GM19468 (cell line): Measurements from ENCODE around the gene APP.

Source experiments
- ATAC-seq: cut with Tn5 transposase; IDR thresholded peaks from one replicate; pipeline ENCODE4 v1.9.1; 2021; ENCODE audit warnings: mild to moderate bottlenecking, moderate library complexity, moderate number of reproducible peaks; ENCODE audit not compliant: unreplicated experiment; ENCODE audit errors: extremely low read depth

Gene APP

DNA sequence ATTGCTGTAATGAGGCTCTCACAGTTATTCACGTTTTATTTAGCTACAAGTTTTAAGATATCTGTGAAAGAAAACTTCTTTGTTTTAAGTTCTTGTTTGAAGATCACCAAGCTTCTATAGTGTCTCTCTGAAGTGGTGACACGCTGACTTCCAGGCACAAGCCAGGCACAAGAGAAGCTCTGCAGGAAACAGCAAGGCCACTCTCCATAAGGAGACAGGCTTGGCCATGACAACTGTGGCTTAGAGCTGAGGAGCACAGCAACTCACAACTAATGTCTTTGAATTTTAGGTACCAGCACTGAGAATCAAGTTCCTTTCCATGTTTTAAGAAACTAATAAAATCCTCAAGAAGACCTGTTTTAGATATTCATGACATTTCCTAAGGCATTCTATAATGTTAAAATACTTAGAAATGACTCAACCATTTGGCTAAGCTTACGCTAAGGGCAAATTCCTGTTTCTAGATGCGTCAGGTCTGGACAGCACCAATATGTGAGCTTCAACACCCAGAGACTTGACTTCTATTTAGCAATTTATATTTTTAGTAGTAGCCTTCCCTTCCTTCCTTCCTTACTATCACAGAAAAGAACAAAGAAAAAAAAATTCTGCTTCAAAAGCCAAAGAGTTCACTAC, 40.2 kb downstream of the APP start:
- no peak for ATAC-seq

- no peak for ATAC-seq
These were observed 42.7 kb downstream of the APP start for GRCh38 chr21:26127918-26128317.

GRCh38 chr21:26127073-26127814, 43.3 kb downstream of the APP start:
- no peak for ATAC-seq

- no peak for ATAC-seq
These were observed 44.4 kb downstream of the APP start for GRCh38 chr21:26126168-26126553.

DNA sequence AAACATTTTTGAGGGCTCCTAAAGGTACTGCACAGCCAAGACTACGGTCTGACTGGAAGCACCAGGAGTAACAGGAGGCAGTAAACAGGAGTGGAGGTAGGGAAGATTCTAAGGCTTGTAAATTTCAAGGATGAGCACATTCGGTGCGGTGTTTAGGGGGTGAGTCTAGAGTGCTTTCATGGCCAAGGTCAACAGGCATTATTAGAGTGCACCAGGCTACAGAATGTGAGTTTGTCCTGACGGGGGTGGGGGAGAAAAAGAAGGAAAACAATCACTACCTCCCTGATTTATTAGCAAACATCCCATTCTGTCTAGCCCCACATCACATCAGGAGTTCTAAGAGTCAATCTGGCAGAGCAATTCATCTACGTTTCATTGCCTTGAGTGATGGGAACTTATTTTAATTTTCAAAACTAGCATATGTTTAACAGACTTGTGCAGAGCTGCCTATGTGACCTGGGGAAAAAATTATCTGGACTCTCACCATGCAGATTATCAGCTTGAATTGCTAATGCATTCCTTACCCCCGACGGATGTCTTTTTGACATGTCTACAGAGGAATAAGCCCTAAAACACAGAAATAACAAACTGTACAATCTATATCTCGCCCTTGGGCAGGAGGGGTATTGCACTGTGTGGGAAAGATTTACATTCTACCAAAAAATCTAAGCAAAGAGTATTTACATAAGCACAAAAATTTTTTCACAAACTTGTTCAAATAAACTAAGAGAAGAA, 45.0 kb downstream of the APP start:
- ATAC-seq: no peak

DNA sequence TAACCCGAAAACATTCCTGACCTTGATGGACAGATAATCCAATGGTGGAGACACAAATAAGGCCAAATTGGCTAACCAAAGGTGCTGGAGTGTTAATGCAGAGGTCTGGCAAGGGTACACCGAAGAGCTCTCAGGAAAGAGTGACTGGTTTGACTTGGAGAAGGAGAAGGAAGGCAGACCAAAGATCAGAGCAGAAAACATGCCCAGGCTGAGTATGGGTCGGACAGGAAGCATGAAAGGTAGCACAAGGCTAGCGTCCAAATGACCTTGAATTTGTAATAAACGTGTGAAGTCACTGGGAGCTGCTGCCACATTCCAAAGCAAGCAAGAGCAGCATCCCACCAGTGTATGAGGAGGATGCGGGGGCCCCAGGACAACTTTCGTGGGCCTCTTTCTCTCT, 45.7 kb downstream of the APP start:
- no peak for ATAC-seq

GRCh38 chr21:26124421-26124833, 46.1 kb downstream of the APP start:
- no peak for ATAC-seq

- ATAC-seq: no peak
These were observed 47.6 kb downstream of the APP start for GRCh38 chr21:26123012-26123411.

- no peak for ATAC-seq
These were observed 49.7 kb downstream of the APP start for GRCh38 chr21:26120828-26121227.

DNA sequence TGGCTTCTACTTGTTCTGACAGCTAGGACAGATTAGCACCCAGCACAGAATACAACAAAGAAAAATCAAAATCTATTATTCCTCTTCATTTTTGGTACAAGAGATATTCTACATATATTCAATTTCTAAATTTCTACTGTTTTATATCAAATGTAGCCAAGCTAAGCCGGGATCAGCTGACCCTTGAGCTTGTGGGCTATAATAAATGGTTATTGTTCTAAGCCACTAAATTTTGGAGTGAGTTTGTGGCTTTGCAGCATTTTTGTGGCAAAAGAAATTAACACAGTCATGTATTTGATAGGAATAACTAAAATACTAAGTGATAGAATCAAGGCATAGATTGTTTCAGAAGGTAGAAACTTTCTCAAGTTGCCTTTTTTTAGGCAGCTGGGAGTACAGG, 50.7 kb downstream of the APP start:
- ATAC-seq: no peak

GRCh38 chr21:26118938-26119540, 51.5 kb downstream of the APP start:
- ATAC-seq: no peak

DNA sequence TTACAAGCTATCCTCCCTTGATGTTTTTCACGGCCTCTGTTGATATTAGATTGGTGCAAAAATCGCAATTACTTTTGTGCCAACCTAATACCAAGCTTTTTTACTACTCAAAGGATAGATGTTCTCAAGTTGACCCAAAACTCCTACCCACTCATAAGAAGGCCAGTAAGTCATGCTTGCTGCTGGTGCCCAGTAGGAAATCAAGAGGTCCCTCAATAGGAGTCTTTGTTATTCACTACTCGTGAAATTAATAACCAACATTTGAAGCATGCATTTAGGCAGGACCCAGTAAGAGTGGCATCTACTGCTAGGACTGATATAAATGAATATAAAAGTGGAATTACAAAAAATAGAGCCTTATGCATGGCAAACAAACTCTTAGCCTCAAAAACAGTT, 52.6 kb downstream of the APP start:
- ATAC-seq: no peak

- ATAC-seq: no peak
These were observed 53.1 kb downstream of the APP start for GRCh38 chr21:26117324-26117971.

DNA sequence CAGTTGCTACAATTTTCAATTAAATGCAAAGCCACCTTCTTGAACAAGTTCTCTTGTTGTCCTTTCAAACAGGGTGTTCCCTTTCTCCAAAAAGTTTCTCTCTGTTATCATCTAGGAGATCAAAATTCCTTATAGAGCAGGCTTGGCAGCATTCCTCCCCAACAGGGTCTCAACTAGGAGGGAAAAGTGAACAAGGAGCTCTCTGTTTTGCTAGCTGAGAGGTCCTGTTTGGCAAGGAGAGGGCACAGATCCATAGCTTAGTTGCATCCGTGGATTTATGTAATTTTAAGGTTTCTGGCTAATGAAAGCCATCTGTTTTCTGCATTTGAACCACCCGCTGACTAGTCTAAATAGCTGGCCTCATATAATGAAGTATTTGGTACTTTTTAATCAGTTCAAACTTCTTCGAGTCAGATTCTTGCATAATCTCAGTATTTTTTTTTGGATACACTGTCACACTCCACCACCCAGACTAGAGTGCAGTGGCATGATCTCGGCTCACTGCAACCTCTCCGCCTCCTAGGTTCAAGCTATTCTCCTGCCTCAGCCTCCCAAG, 54.0 kb downstream of the APP start:
- no peak for ATAC-seq

- ATAC-seq: no peak
These were observed 54.7 kb downstream of the APP start for GRCh38 chr21:26115899-26116298.

DNA sequence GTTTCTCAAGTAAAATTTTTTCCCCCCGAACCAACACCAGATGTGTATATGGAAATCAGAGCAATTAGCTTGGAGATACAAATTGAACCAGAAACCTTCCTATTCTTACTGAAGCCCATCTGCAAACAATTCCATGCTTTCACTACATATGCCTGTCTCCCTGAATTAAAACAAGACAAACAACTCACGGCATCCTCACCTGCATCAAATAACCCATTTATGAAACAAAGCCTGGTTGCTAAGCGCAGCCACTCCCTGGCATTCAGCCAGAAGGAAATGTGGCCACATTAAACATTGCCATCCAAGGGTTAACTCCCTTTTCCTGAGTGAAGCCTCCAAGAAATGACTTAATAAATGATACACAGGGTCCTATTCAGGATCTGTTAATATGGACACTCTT, 55.3 kb downstream of the APP start:
- no peak for ATAC-seq

GRCh38 chr21:26112975-26113374, 57.6 kb downstream of the APP start:
- ATAC-seq: no peak

GRCh38 chr21:26112127-26112742, 58.3 kb downstream of the APP start:
- no peak for ATAC-seq

- ATAC-seq: no peak
These were observed 59.9 kb downstream of the APP start for GRCh38 chr21:26110715-26111114.

DNA sequence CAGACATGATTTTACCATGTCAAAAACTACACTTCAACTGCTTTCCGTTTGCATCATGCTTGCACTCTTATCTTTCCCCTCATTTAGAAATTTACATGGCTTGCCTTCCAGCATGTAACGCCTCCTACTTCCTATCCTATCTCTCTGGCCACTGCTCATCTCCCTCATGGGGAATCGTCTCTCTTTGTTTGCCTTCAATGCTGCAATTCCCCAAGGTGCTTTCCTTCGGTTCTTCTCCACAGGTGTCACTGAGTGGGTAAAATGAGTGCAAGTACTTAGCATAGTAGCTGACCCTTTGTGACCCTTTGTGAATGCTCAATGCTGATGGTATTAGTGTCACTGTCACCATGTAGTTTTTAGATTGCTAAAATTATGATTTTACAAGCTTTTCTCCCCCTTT, 63.1 kb downstream of the APP start:
- no peak for ATAC-seq
